Caco-2 (cell line): ENCODE results near the gene ZRANB3. TPM values are rescaled to one million over a fixed set of nuclear protein-coding genes. Genes with fewer than 3 reads are reported as not detected.

Source experiments
- BruUV-seq: library from RNA; stranded (reverse); fragments of 400-500 nt; replicated peaks from 2 replicates; lab custom pipeline; 2021; lab: Mats Ljungman, UMichigan
- CTCF ChIA-PET: fragments of 300-600 bp; sonication (Branson Sonifier 250); formaldehyde crosslinking; loops from one replicate; lab custom pipeline; 2022; ENCODE audit warnings: antibody characterized with exemption; lab: Charles Lee
- POLR2A ChIA-PET: fragments of 300-600 bp; sonication (Branson Sonifier 250); formaldehyde crosslinking; loops from one replicate; lab custom pipeline; 2022; ENCODE audit warnings: antibody characterized with exemption; lab: Charles Lee
- DNase-seq, 2 experiments: peaks; one replicate each; pipeline versions ENCODE4 v3.0.0 to v3.0.0-alpha.2; 2020 to 2022
- H3K27me3 ChIP-seq: replicated peaks from 2 replicates; pipeline ENCODE4 v1.6.0; 2011; ENCODE audit warnings: low read length; ENCODE audit not compliant: control insufficient read depth, insufficient read depth
- H3K36me3 ChIP-seq: 2 replicates; pipeline ENCODE4 v1.5.1; 2011; ENCODE audit warnings: low read length; ENCODE audit not compliant: control insufficient read depth, insufficient read depth
- H3K4me1 ChIP-seq: fragments of 250-450 bp; sonication (Bioruptor Pico); 2 replicates; pipeline ENCODE4 v1.5.1; 2020; ENCODE audit warnings: mild to moderate bottlenecking
- H3K4me3 ChIP-seq: 2 replicates; pipeline ENCODE4 v1.5.1; 2011; ENCODE audit warnings: low read depth, mild to moderate bottlenecking, control low read depth, low read length
- H3K9me3 ChIP-seq: fragments of 250-450 bp; sonication (Bioruptor Pico); 2 replicates; pipeline ENCODE4 v1.5.1; 2020; ENCODE audit warnings: mild to moderate bottlenecking, moderate library complexity
- H3K27ac Mint-ChIP-seq: one replicate; pipeline ENCODE4 v1.8.0; 2022; ENCODE audit warnings: mixed read lengths; ENCODE audit not compliant: unreplicated experiment
- H3K27me3 Mint-ChIP-seq: one replicate; pipeline ENCODE4 v1.8.0; 2022; ENCODE audit warnings: mixed read lengths; ENCODE audit not compliant: insufficient read depth, unreplicated experiment
- H3K36me3 Mint-ChIP-seq: one replicate; pipeline ENCODE4 v1.8.0; 2022; ENCODE audit warnings: mild to moderate bottlenecking, mixed read lengths; ENCODE audit not compliant: insufficient read depth, unreplicated experiment
- H3K4me1 Mint-ChIP-seq: one replicate; pipeline ENCODE4 v1.8.0; 2022; ENCODE audit warnings: low read depth, mixed read lengths; ENCODE audit not compliant: unreplicated experiment
- H3K4me3 Mint-ChIP-seq: one replicate; pipeline ENCODE4 v1.8.0; 2022; ENCODE audit warnings: mild to moderate bottlenecking, moderate library complexity, mixed read lengths; ENCODE audit not compliant: unreplicated experiment
- H3K9me3 Mint-ChIP-seq: one replicate; pipeline ENCODE4 v1.8.0; 2022; ENCODE audit warnings: mixed read lengths; ENCODE audit not compliant: unreplicated experiment
- intact Hi-C: fragments of 100-400 bp; cut with micrococcal nuclease; formaldehyde crosslinking; loops from one replicate; pipeline ENCODE4 v1.10.0; 2022; ENCODE audit not compliant: unreplicated experiment
- total RNA-seq: library from RNA; stranded (reverse); gene quantifications from 2 replicates; pipeline ENCODE4 v1.2.3, GENCODE V29; 2022
- TF ChIP-seq, protein P1 (sequence below), 2 experiments: fragments of 200-600 bp in 1 of 2; IDR thresholded peaks; 1 replicate in 1 of 2; 2 replicates in 1 of 2; pipeline versions ENCODE4 v1.5.1 to v1.8.0; 2011 to 2022; ENCODE audit warnings: antibody characterized with exemption in 1 of 2, control low read depth in 1 of 2, inconsistent platforms in 1 of 2, low read depth in 1 of 2, low read length in 1 of 2, mild to moderate bottlenecking in 1 of 2, moderate library complexity in 1 of 2; ENCODE audit not compliant: insufficient read depth in 1 of 2, severe bottlenecking in 1 of 2, unreplicated experiment in 1 of 2

ZRANB3 gene
- total RNA-seq, 1 experiment from 2014 or later = 17.0 TPM

DNA sequence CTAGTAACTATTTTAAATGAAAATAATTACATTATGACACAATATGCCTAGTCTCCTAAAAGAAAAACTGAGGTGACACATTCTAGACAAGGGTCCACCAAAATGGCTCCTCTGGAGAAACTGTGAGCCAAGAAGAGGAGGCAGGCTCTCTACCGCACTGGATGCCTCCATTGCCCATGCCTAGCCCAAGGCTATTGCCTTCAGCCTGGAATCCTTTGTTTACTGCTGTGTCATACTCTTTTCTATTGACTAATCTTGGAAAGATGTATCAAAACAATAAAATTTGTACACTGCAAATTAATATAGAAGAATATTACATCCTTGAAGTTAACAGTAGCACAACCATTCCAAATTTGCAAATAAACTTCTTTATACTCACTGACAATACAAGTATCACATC is 311.8 kb downstream of the ZRANB3 start:
- ChIA-PET POLR2A (no interaction called here), CTCF (no interaction called here)
- TF ChIP-seq, protein P1, sequence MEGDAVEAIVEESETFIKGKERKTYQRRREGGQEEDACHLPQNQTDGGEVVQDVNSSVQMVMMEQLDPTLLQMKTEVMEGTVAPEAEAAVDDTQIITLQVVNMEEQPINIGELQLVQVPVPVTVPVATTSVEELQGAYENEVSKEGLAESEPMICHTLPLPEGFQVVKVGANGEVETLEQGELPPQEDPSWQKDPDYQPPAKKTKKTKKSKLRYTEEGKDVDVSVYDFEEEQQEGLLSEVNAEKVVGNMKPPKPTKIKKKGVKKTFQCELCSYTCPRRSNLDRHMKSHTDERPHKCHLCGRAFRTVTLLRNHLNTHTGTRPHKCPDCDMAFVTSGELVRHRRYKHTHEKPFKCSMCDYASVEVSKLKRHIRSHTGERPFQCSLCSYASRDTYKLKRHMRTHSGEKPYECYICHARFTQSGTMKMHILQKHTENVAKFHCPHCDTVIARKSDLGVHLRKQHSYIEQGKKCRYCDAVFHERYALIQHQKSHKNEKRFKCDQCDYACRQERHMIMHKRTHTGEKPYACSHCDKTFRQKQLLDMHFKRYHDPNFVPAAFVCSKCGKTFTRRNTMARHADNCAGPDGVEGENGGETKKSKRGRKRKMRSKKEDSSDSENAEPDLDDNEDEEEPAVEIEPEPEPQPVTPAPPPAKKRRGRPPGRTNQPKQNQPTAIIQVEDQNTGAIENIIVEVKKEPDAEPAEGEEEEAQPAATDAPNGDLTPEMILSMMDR (IDR thresholded peaks at IDR 0.05; ENCODE audit: insufficient read depth in 1 of 2, low read depth in 1 of 2, low read length in 1 of 2, severe bottlenecking in 1 of 2, unreplicated experiment in 1 of 2) = no peak
- Histone ChIP-seq H3K36me3 (no peaks in the 10 kb centered on the region), H3K4me3 (no peak overlapping the region), H3K9me3 (no peaks in the 10 kb centered on the region), H3K27me3 (no peaks in the 10 kb centered on the region), H3K4me1 (no peaks in the 10 kb centered on the region)
- DNase-seq = no peak
- intact Hi-C loops = no loop called here
- no peaks in the 10 kb centered on the region for H3K36me3 Mint-ChIP-seq
- no TSS peak for BruUV-seq
- no peak overlapping the region for H3K4me3 Mint-ChIP-seq
- H3K27ac Mint-ChIP-seq = no peak overlapping the region
- H3K9me3 Mint-ChIP-seq = no peaks in the 10 kb centered on the region
- H3K4me1 Mint-ChIP-seq = no peaks in the 10 kb centered on the region
- H3K27me3 Mint-ChIP-seq = no peaks in the 10 kb centered on the region

DNA sequence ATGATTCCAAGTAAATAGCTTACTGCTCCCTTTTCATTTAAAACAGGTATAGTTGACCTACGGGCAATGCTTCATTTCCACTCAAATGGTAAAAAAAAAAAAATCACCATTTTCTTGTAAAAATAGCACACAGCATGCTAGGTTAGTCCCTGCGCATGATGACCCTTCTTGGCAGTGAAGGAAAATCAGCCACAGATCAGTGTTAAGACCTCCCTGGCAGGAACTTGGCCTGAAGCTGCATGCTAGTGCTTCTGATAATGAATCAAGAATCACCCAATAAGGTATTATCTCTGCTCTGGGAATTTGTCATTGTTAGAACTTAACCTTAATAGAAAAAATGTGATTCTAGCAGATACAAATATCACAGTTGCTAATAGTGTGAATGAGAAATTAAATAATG is 312.6 kb downstream of the ZRANB3 start:
- DNase-seq = no peak
- no peaks in the 10 kb centered on the region for H3K36me3 Mint-ChIP-seq
- H3K27ac Mint-ChIP-seq = no peak overlapping the region
- no peaks in the 10 kb centered on the region for H3K4me1 Mint-ChIP-seq
- no peaks in the 10 kb centered on the region for H3K9me3 Mint-ChIP-seq
- no peaks in the 10 kb centered on the region for H3K27me3 Mint-ChIP-seq
- Histone ChIP-seq H3K36me3 (no peaks in the 10 kb centered on the region), H3K9me3 (no peaks in the 10 kb centered on the region), H3K4me1 (no peaks in the 10 kb centered on the region), H3K4me3 (no peak overlapping the region), H3K27me3 (no peaks in the 10 kb centered on the region)
- intact Hi-C loops = no loop called here
- no TSS peak for BruUV-seq
- no peak overlapping the region for H3K4me3 Mint-ChIP-seq
- TF ChIP-seq, protein P1 (IDR thresholded peaks at IDR 0.05; ENCODE audit: insufficient read depth in 1 of 2, low read depth in 1 of 2, low read length in 1 of 2, severe bottlenecking in 1 of 2, unreplicated experiment in 1 of 2) = no peak
- POLR2A ChIA-PET = no interaction called here
- CTCF ChIA-PET = no interaction called here

DNA sequence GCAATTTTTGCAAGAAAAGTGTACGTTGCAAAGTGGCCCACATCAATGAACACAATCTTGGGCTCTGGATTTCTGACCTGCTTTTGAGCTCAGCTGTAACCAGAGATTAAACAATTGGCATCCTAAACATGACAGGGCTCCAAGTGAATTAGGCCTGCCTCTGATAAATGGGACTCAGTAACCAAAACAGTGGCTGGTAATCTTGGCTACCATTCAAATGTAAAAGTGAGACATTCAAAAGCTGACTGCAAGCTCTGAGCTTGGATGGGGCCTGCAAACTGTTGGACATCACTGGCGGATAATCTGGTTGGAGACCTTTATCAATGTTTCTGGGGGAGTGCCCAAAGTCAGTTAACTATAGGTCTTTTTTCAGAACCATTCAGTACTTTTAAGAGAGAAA is 318.3 kb downstream of the ZRANB3 start:
- Histone ChIP-seq H3K9me3 (no peaks in the 10 kb centered on the region), H3K27me3 (no peaks in the 10 kb centered on the region), H3K4me1 (no peaks in the 10 kb centered on the region), H3K4me3 (no peak overlapping the region), H3K36me3 (no peaks in the 10 kb centered on the region)
- no peaks in the 10 kb centered on the region for H3K4me1 Mint-ChIP-seq
- H3K27ac Mint-ChIP-seq = no peak overlapping the region
- no TSS peak for BruUV-seq
- no peak for DNase-seq
- ChIA-PET CTCF (no interaction called here), POLR2A (no interaction called here)
- TF ChIP-seq, protein P1 (IDR thresholded peaks at IDR 0.05; ENCODE audit: insufficient read depth in 1 of 2, low read depth in 1 of 2, low read length in 1 of 2, severe bottlenecking in 1 of 2, unreplicated experiment in 1 of 2) = no peak
- no peaks in the 10 kb centered on the region for H3K36me3 Mint-ChIP-seq
- no peaks in the 10 kb centered on the region for H3K9me3 Mint-ChIP-seq
- intact Hi-C loops = no loop called here
- no peak overlapping the region for H3K4me3 Mint-ChIP-seq
- H3K27me3 Mint-ChIP-seq = no peaks in the 10 kb centered on the region
